ENCODE data around the gene JHY.
A peak's percentile ranks its signal among the peaks of the same experiment; 100 is the strongest.

The JHY gene

DNA sequence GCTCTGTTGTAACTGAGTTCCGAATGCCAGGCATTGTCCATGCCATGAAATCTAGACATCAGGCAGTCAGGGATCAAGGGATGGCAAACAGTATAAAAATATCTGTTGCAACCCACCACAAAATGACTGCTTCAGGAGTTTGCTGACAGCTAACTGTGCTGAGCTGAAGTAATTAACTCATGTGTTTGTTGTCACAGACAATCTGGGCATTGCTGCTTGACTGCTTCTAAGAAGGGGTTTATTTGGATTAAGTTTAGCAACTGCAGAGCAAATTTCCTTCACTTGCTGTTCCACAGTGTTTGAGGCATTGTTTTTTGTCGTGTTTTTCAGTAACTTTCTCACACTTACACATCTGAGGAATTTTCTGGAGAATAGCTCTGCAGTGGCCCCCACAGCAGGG lies 68.7 kb downstream of the JHY start:
- DNase-seq (ENCODE audit: low spot score): no peak

DNA sequence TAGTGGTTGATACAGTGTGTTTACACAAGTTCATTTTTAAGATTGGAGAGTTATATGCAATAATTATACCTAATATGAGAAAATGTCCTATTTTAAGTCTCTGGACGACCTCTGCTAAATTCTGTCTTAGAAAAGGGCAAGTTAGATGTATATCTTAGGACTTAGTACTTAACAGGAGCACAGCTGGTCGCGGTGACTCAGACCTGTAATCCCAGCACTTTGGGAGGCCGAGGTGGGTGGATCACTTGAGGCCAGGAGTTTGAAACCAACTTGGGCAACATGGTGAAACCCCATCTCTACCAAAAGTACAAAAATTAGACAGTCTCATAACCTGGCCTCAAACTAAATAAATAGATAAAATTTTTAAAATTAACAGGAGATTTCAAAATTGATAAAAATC lies 71.9 kb downstream of the JHY start:
- DNase-seq (ENCODE audit: low spot score): no peak

DNA sequence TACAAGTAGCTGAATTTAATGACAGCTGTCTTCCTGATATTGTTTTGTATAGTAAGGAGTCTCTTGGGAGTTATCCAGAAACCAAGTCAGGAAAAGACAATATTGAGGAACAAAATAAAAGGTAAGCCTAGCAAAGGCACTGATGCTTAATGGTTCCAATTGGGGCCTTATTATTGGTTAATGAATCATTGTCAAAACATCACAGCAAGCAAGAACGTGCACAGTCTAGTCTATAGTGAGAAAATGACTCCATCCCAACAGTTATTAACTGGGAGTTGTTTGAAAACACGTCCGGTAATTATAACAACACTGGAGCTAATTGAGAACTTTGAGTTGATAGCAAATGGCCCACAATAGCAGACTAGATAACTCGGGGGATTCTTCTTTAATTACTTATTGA lies 81.4 kb downstream of the JHY start:
- DNase-seq (ENCODE audit: low spot score): no peak

DNA sequence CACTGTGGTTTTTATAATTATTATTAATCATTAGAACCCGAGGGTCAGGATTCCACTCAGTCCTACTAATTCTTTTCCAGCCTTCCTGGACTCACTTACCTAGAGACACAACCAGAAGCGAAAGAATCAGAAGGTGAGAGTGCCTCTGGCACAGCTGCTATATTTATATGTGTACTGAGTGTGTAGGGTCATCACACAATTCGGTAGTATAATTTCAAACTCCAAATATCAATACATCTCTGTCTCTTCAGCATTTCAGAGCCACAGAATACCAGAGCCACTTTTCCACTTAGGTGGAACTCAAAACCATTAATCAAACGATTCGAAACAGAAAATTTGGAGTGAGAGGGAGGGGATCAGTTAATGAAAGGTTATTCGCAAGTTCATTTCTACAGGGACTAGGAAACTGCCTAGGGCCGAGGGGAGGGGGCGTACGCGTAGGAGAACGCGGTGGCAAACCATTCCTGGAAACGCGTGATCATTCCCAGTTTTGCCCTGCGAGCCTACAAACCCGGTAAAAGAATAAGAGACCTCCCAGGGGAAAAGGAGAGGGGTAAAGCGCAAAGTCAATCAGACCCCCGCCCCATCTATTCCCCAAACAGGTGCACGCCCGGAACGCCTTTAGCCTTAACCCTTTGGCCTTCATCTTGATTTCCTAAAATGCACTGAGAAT lies 93.6 kb downstream of the JHY start:
- DNase-seq (ENCODE audit: low spot score): no peak

DNA sequence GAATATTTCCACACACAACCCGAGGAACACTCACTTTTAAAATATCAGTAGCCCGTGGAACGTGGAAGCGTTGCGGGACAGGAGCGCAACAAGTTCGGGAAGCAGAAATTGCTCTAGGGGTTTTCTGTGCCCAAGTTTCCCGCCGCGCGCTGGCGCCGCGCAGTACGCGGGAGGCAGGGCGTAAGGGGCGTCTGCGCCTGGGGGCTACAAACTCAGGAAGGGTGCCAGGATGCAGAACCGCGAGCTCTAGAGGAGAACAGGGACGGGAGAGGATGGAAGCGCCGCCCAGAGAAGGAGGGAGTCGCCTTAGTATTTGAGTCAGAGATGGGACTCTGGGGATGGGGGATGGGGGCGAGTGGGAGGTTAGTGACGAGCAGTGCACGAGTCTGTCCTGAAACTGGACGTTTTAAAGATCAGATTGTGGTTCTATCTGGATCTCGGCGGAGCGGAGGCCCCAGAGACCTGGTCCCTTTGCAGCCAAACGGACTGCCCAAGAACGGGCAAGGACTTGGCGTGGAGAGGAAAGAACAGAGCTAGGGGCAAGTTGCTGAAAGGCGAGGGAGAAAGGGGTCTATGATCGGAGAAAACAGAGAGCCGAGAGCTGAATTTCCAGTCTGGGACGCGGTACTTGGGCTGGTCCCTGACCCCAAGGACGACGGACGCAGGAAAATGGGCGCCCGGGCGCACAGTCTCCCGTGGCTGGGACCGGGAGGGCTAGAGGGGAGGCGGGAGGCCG lies 94.3 kb downstream of the JHY start:
- DNase-seq (ENCODE audit: low spot score): no peak

DNA sequence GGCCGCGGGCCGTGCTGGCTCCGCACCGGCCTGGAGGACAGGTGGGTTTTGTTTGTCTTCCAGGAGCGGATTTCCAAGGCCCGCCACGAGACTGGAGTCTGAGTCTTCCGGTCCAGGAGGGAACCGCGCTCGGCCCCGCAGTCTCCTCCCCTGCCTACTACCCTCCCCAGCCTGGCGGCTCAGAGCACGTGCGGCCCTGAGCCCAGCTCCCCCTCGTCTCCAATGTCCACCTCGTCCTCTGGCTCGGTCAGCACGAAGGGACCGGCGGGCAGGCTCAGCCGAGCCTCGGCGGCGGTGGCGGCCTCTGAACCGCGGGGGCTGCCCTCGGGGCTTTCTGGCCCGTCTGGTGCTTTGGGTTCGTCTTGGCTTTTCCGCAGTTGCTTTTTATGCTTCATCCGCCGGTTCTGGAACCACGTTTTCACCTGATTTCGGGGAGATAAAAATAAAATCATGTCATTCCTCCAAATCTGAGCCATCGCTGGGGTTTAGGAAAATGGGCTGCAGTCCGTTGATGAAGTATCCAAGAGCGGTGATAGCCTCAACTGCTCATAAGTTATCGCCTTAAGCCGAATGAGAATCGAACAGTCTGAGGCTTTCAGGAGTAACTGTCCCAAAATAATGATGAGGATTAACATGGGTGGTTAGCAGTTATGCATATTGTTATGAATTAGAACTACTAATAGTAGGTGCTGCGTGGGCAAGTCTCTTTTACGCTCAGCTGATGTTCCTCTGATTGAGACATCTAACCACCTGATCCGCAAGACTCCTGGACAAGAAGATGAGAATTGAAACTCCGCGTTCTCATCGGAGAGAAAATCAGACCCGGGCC lies 95.1 kb downstream of the JHY start:
- DNase-seq (ENCODE audit: low spot score): no peak

DNA sequence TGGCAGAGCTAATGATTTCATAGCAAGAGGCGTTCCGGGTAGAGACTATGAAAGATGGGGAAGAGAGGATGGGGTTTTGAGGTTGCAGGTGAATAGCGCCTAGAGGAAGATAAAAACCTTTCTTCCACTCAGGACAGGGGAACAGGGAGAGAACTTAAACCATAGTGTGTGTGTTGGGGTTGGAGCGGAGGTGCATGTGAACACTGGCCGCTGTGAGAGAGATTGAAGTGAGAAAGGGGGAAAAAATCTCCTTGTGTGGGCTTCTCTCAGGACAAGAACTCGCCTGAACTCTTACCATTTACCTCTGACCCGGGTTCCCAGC lies 95.7 kb downstream of the JHY start:
- no peak for DNase-seq (ENCODE audit: low spot score)

DNA sequence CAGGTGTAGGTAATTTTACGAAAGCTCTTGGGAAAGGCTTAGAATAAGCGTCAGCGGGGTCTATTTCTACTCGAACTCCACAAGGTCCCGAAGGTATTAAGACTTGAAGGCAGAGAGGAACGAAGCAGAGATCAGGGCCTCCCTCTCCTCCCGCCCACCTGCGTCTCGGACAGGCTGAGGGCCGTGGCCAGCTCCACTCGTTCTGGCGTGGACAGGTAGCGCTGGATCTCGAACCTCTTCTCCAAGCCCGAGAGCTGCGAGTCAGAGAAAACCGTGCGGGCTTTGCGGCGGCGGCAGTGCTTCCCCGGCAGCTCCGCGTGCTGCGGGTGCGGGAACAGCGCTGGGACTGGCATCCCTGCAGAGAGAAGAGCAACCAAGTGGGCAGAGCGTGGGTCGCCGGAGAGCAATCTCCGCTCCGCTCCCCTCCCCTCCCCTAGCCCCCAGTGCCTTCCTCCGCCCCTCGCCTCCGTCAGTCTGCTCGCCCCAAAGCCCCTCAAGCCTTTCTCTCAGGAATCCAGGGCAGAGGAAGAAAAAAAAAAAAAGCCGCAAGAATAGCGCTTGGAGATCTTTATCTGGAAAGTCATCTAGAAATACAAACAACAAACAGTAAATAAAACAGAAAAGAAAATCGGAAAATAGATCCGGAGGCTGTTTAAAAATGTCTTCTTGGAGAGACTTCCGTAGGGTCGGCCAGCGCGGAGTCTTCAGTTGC lies 96.7 kb downstream of the JHY start:
- DNase-seq (ENCODE audit: low spot score): no peak

DNA sequence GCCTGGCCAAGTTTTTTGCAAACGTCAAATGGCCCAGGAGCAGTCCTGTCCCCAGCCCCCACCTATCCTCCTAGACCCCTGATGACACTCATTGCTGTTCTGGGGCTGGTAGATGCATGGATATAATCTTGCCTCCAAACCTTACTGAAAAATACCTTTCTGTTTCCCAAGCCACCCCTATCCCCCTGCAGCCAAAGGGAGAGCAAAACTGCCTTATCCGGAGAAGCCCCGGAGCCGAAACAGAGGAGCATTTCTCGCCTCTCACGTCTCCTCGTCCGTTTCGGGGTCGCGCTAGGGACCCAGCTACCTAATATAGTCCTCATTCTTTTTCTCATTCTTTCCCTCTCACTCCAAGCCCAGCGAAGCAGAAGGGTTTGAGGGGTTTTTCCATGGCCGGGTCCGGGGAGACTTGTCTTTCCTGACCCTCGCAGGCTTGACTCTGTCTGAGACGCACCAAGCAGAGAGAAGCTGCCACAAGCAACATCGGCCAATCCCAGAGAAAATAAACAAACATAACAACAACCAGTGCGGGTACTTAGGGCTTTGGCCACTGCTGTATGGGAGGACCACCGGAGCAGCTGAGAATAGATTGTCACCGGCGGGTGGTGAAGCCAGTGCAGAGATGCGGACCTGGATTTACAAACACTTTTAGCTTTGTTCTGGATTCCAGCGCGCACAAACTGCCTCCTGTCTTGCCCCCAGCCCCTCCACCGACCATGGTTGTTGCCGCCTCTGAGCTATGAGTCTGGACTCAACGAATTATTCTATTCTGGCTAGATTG lies 97.4 kb downstream of the JHY start:
- no peak for DNase-seq (ENCODE audit: low spot score)

DNA sequence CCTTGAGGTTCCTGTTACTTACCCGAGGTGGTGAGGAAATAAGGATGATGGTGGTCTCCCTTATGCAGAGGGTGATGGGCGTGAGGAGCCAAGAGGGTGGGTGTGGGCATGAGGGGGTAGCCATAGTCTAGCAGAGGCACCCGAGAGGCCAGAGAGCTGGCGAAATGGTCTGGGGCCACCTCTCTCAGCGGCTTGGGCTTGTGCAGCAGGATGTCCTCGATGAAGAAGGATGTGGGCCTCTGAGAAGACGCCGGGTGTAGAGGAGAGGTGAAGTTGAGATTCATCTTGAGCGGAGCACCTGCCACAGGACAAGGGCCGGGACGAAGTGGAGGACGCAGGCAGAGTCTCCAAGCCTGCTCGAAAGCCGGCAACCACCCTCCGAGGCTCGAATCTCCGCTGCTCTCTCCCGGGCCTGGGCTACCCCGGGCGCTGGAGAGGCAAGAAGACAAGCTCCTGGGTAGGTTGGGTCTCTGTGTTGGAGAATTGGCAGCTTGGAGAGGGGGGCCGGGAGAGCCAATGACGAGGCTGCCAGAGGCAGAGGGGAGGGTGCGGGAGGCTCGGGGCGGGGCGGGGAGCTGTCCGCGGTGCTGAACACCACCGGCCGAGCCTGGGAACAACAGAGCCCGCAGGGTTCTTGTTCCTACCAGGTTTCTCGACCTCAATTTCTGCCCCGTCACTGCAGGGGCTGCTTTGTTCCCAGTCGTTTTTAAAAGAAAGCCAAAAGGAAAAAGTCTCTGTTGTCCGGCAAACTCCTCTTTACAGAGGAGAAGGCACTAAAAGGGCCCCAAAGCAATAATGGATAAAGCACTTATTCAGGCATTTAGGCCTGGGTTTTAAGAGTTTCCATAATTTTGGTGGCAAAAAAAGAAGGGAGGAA lies 99.1 kb downstream of the JHY start, which contains the start of gene BSX:
Gene BSX (minus strand): TSS at position 447 of the 877 bp plus-strand sequence. CDS start 163 bp downstream, at position 284.
- peak; percentile 51 for DNase-seq (ENCODE audit: low spot score)

DNA sequence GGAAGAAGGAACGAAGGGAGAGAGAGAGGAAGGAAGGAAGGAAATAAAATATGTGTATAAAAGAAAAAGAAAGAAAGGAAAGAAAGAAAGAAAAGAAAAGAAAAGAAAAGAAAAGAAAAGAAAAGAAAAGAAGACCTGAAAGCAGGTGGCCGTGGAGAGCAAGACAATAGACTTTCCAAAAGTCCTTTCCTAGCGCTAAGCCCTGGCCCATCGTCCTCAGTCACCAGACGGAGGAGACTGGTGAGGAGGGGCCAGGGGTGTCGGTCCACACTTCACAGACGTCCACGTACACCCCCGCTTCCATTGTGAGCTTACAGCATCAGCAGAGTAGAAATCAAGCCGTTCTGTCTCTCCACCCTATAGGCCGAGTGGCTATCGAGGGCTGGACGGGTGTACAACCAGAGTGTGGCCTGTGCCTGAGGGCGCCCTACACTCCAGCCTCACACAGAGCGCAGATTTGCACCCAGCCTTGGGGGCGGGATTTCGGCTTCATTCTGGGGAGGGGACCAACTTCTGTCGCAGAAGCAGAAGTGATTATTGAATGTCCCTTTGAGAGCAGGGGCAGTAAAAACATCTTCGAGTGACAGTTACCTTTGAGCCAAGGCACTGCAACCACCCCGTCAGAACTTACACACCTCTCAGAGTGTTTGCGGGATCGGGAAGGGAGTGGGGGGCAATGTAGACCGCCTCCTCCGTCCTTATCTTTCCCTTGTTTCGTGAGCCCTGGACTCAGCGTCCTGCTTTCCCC lies 101.1 kb downstream of the JHY start:
- DNase-seq (ENCODE audit: low spot score): no peak

DNA sequence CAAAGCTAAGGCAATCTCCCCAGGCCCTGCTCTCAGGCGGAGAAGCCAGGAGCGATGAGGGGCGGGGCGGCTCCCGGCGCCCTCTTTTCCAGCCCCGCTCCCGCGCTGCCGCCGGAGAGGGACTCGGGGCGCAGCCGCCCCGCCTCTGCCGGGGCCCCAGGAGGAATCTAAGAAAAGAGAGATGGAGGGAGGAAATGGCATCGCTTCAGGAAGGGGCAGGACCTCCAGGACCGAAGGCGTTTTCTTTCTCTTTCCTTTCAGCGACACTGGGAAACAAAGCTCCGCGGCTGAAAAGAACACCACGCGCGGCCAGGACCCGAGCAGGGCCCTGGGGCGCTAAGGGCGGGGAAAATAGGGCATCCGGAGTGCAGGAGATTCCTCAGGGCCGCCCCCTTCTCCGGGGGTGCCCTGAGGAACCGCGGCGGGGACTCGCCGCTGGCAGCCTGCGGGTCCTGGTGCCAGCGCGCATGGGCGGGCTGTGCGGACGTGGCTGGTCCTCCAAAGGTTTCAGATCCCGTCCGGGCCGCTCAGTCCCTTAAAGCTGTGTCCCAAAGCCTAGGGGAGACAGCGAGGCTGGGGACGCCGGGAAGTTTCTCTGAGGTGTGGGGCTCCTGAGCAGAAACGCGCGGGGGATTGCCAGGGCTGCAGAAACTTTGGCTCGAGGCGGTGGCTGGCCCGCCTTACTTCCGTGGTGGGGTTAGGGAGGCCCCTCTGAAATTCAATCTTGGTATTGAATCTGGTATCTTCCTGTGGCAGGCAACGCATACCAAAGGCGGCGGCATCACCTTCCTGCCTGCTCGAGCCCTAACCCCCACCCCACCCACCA lies 101.8 kb downstream of the JHY start:
- DNase-seq (ENCODE audit: low spot score): peak; percentile 27

DNA sequence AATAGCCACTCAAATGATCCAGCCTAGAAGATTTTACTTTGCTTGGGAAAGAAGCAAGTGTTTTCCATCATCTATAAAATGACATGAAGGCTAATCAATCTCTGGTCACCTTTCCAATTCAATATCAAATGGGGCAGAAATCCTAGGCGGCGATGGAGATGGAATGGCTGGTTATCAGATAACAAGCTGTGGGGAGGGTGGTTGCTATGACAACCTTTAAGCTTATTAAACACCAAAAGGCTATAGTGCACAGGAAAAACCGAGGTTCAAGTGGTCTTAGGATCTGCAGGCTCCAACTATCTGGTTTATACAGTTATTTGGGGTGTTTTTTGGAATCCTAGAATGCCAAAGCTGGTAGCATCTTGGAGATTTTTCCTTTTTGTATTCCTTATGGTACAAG lies 113.0 kb downstream of the JHY start:
- DNase-seq (ENCODE audit: low spot score): no peak

DNA sequence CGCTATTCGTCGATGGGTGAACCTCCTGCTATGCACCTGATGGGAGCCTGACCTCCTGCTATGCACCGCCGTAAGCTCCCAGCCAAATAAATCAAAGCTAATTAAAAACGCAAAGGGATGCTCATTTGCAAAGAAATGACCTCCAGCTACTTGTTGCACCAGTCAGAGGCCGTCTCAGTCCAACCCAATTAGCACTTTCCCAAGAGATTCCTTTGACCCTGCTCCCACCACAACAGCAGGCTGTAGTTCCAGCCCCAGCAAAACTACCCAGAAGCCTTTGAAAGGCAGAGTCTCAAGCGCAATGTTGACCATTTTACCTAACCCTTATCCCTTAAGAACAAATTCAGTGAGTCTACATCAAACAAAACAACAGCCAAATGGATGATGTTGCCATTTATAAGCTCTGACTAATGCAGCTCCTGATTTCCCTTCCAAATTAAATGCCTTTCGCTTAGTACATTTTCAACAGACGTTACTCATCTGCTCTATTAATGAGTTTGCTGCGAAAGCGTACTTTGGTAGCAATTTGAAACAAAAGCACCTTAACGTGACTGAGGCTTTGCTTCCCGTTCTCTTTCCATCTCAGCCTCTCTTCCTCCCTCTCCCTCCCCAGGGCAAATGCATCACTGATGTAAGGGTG lies 116.3 kb downstream of the JHY start:
- no peak for DNase-seq (ENCODE audit: low spot score)

DNA sequence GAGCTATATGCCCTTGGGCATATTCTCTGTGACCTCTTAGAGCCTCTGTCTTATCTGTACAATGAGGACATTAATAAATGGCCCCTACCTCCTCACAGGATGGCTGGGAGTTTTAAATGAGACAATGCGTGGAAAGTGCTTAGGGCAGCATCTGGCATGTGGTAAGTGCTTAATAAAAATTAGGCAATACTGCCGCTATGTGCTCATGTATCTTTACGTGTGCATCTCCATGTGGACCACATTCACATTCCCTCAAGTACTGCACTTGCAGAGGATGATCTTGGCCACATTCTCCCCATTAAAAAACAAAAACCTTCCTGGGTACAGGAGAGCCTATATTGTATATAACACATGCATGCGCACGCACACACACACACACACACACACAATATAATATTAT lies 118.2 kb downstream of the JHY start:
- no peak for DNase-seq (ENCODE audit: low spot score)

DNA sequence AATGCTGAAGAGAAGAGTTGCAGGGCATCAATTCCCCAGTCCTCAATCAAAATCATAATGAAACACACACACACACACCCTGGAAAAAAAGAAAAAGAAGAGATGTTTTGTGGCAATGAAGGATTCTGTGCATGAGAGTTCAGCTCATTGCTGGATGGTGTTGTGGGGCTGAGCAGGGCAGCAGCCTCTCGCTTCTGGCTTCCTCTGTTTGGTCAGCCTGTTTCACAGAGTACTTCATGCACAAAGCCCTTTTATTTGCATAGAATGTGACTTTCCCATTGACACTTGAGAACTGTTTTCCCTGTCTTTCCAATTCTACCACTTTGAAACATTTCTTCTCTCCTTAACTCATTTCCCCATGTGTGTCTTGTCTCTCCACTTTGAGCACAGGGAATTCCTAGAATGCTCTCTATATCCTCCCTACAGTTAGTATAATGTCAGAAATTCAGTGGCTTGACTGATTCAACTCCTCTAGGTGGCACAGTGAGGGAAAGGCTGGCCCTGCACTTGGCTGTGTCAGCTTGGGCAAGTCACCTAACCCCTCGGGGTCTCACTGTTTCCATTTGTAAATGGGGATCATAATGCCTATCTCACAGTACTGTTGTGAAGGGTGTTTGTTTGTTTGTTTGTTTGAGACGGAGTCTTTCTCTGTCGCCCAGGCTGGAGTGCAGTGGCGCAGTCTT lies 124.4 kb downstream of the JHY start:
- DNase-seq (ENCODE audit: low spot score): no peak
